Posterior cingulate gyrus (tissue), 11 donors: ENCODE data around the gene OSBPL10.

Experiments
- DNase-seq, 10 donors: peaks; one replicate each; pipeline versions ENCODE4 v3.0.0 to v3.0.0-alpha.2; 2020 to 2021; ENCODE audit warnings: mixed read lengths in 3 of 10
- intact Hi-C: fragments of 100-400 bp; cut with DNase I; formaldehyde crosslinking; loops from one replicate; pipeline ENCODE4 v1.15.1; 2023

The OSBPL10 gene

GRCh38 chr3:31896648-31897433 is 84.2 kb downstream of the OSBPL10 start:
- intact Hi-C loops: no loop called here
- DNase-seq: no peak

GRCh38 chr3:31896026-31896425 is 85.0 kb downstream of the OSBPL10 start:
- DNase-seq: no peak
- intact Hi-C loops: no loop called here

- DNase-seq: no peak
- intact Hi-C loops: no loop called here
These were observed 85.6 kb downstream of the OSBPL10 start for GRCh38 chr3:31895471-31895870.

GRCh38 chr3:31892916-31893573 is 88.0 kb downstream of the OSBPL10 start:
- intact Hi-C loops: no loop called here
- DNase-seq: no peak

GRCh38 chr3:31892500-31892899 is 88.6 kb downstream of the OSBPL10 start:
- no peak for DNase-seq
- intact Hi-C loops: no loop called here

GRCh38 chr3:31891876-31892455 is 89.1 kb downstream of the OSBPL10 start:
- intact Hi-C loops: no loop called here
- DNase-seq: no peak

GRCh38 chr3:31890742-31891469 is 90.2 kb downstream of the OSBPL10 start:
- intact Hi-C loops: no loop called here
- no peak for DNase-seq

- intact Hi-C loops: no loop called here
- DNase-seq: no peak
These were observed 91.1 kb downstream of the OSBPL10 start for GRCh38 chr3:31890007-31890406.

- intact Hi-C loops: no loop called here
These were observed 95.8 kb downstream of the OSBPL10 start for GRCh38 chr3:31885235-31885634.

GRCh38 chr3:31884251-31884650 is 96.8 kb downstream of the OSBPL10 start:
- no peak for DNase-seq
- intact Hi-C loops: no loop called here

More at GRCh38 chr3:31885235-31885634, 95.8 kb downstream of the OSBPL10 start:
- no peak for DNase-seq

GRCh38 chr3:31882895-31883294 is 98.2 kb downstream of the OSBPL10 start:
- DNase-seq: no peak
- intact Hi-C loops: no loop called here

- no peak for DNase-seq
These were observed 98.6 kb downstream of the OSBPL10 start for GRCh38 chr3:31882431-31882830.

GRCh38 chr3:31880482-31881078 is 100.5 kb downstream of the OSBPL10 start:
- intact Hi-C loops: no loop called here
- DNase-seq: no peak

More at GRCh38 chr3:31882431-31882830, 98.6 kb downstream of the OSBPL10 start:
- intact Hi-C loops: no loop called here

- DNase-seq: no peak
- intact Hi-C loops: no loop called here
These were observed 101.0 kb downstream of the OSBPL10 start for GRCh38 chr3:31880020-31880419.

- no peak for DNase-seq
- intact Hi-C loops: no loop called here
These were observed 101.7 kb downstream of the OSBPL10 start for GRCh38 chr3:31879365-31879764.

GRCh38 chr3:31878231-31878838 is 102.7 kb downstream of the OSBPL10 start:
- DNase-seq: no peak
- intact Hi-C loops: no loop called here

- DNase-seq: peak in 3 of 10 donors; percentile 14 to 30 (median 28)
- intact Hi-C loops: no loop called here
These were observed 104.7 kb downstream of the OSBPL10 start for GRCh38 chr3:31876331-31876730.

- intact Hi-C loops: no loop called here
- no peak for DNase-seq
These were observed 105.6 kb downstream of the OSBPL10 start for GRCh38 chr3:31875437-31875836.

- DNase-seq: no peak
- intact Hi-C loops: no loop called here
These were observed 107.7 kb downstream of the OSBPL10 start for GRCh38 chr3:31873254-31873820.
